Endodermal cell (in vitro differentiated cells): ENCODE measurements around the gene FOLR3. TPM values are rescaled to one million over a fixed set of nuclear protein-coding genes. Genes with fewer than 3 reads are reported as not detected.
"Not testable (repeated sequence)": the region's sequence is repeated elsewhere in the genome, so short reads cannot be mapped to it uniquely, and the experiment has no call there.

Source experiments
- DNase-seq: peaks from one replicate; pipeline ENCODE4 v3.0.0-alpha.2; 2017
- H3K27ac ChIP-seq: 2 replicates; pipeline ENCODE4 v1.5.1; 2013; ENCODE audit warnings: mild to moderate bottlenecking, low read depth, low read length, moderate library complexity
- H3K27me3 ChIP-seq: 2 replicates; pipeline ENCODE4 v1.6.1; 2013; ENCODE audit warnings: mild to moderate bottlenecking, low read length, moderate library complexity; ENCODE audit not compliant: insufficient read depth, control insufficient read depth, poor library complexity, severe bottlenecking
- H3K36me3 ChIP-seq: 2 replicates; pipeline ENCODE4 v1.7.0; 2013; ENCODE audit warnings: mild to moderate bottlenecking, low read length, moderate library complexity; ENCODE audit not compliant: control insufficient read depth, insufficient read depth
- H3K4me1 ChIP-seq: one replicate; pipeline ENCODE4 v1.7.0; 2013; ENCODE audit warnings: low read length; ENCODE audit not compliant: control insufficient read depth, insufficient read depth
- H3K4me3 ChIP-seq: 2 replicates; pipeline ENCODE4 v1.5.1; 2013; ENCODE audit warnings: mild to moderate bottlenecking, low read length, moderate library complexity
- H3K9ac ChIP-seq: 2 replicates; pipeline ENCODE4 v1.6.1; 2013; ENCODE audit warnings: mild to moderate bottlenecking, low read length, moderate library complexity; ENCODE audit not compliant: poor library complexity, severe bottlenecking; ENCODE audit errors: extremely low read depth
- H3K9me3 ChIP-seq: 2 replicates; pipeline ENCODE4 v1.6.1; 2013; ENCODE audit warnings: mild to moderate bottlenecking, low read length, moderate library complexity; ENCODE audit not compliant: control insufficient read depth
- H3K27ac Mint-ChIP-seq: 2 replicates; pipeline ENCODE4 v1.8.0; 2020; ENCODE audit warnings: mixed read lengths
- H3K27me3 Mint-ChIP-seq: 2 replicates; pipeline ENCODE4 v1.8.0; 2021; ENCODE audit warnings: mild to moderate bottlenecking, mixed read lengths; ENCODE audit not compliant: insufficient read depth
- H3K36me3 Mint-ChIP-seq: 2 replicates; pipeline ENCODE4 v1.8.0; 2020; ENCODE audit warnings: low read depth, mixed read lengths
- H3K4me1 Mint-ChIP-seq: 2 replicates; pipeline ENCODE4 v1.8.0; 2020; ENCODE audit warnings: mixed read lengths
- H3K4me3 Mint-ChIP-seq: 2 replicates; pipeline ENCODE4 v1.8.0; 2020; ENCODE audit warnings: mild to moderate bottlenecking, moderate library complexity, mixed read lengths
- H3K9me3 Mint-ChIP-seq: 2 replicates; pipeline ENCODE4 v1.8.0; 2020; ENCODE audit warnings: mild to moderate bottlenecking, mixed read lengths
- CTCF ChIP-seq: fragments of 200-600 bp; sonication (generic); conservative IDR thresholded peaks from 2 replicates; pipeline ENCODE4 v1.5.0; 2021; ENCODE audit warnings: antibody characterized with exemption, mild to moderate bottlenecking
- whole genome bisulfite sequencing, 2 experiments: methylation state at CpG; one replicate each; pipeline versions ENCODE4 v1.1.5 to v1.1.7; 2013; ENCODE audit warnings: missing lambda C conversion rate in 2 of 2, mixed read lengths in 1 of 2; ENCODE audit not compliant: insufficient coverage in 1 of 2, insufficient read length in 1 of 2; 5-methylcytosine and 5-hydroxymethylcytosine counted together
- total RNA-seq, 2 donors: library from RNA; stranded (reverse); fragmentation: NEBNext Ultra II Directional in 1 of 2; extraction: Animal tissue kit (Norgen Biotek cat#: 25700) in 1 of 2; gene quantifications; 2 replicates in 1 of 2; 3 replicates in 1 of 2; pipeline ENCODE4 v1.2.1, GENCODE V29; 2021

The FOLR3 gene
- total RNA-seq, 2 donors from 2014 or later, result not detected

- Histone ChIP-seq H3K36me3 (no peaks in the 10 kb centered on the region), H3K4me3 (no peak overlapping the region), H3K9ac (no peak overlapping the region), H3K27ac (no peak overlapping the region), H3K9me3 (no peaks in the 10 kb centered on the region), H3K4me1 (no peaks in the 10 kb centered on the region), H3K27me3 (peaks cover 8% of the 10 kb centered on the region)
- peaks cover 19% of the 10 kb centered on the region for H3K9me3 Mint-ChIP-seq
- H3K4me3 Mint-ChIP-seq, result no peak overlapping the region
- no peaks in the 10 kb centered on the region for H3K36me3 Mint-ChIP-seq
- H3K4me1 Mint-ChIP-seq, result no peaks in the 10 kb centered on the region
- peaks cover 22% of the 10 kb centered on the region for H3K27me3 Mint-ChIP-seq
- no peak for TF ChIP-seq CTCF
- H3K27ac Mint-ChIP-seq, result no peak overlapping the region
- no peak for DNase-seq
- WGBS, 2 experiments, result 90 to 92% methylated on average over 14 to 16 of the region's 16 CpGs
Observed at GRCh38 chr11:72162891-72163492, 27.5 kb downstream of the FOLR3 start.

GRCh38 chr11:72164187-72164586 is 28.7 kb downstream of the FOLR3 start:
- DNase-seq, H3K27me3 ChIP-seq, H3K4me1 ChIP-seq, H3K9ac ChIP-seq, H3K4me1 Mint-ChIP-seq, H3K27ac ChIP-seq, H3K4me3 Mint-ChIP-seq, H3K36me3 ChIP-seq, H3K36me3 Mint-ChIP-seq, H3K9me3 ChIP-seq, H3K4me3 ChIP-seq, H3K27ac Mint-ChIP-seq: not testable (repeated sequence)
- 63% methylated on average over 1 of the region's 3 CpGs; no CpG with 5 or more reads in 1 of the 2 experiments for WGBS, 2 experiments
- Mint-ChIP-seq H3K9me3 (peaks cover 19% of the 10 kb centered on the region), H3K27me3 (peaks cover 14% of the 10 kb centered on the region)

- not testable (repeated sequence) for H3K36me3 Mint-ChIP-seq, H3K9ac ChIP-seq, H3K4me1 ChIP-seq, H3K27ac ChIP-seq, H3K27ac Mint-ChIP-seq, H3K27me3 ChIP-seq, H3K36me3 ChIP-seq, H3K4me1 Mint-ChIP-seq, H3K9me3 ChIP-seq, H3K4me3 Mint-ChIP-seq, H3K4me3 ChIP-seq, DNase-seq, H3K27me3 Mint-ChIP-seq
- H3K9me3 Mint-ChIP-seq, result peaks cover 13% of the 10 kb centered on the region
- 91 to 97% methylated on average over 5 of the region's 5 CpGs for WGBS, 2 experiments
Observed at GRCh38 chr11:72169046-72169555, 33.6 kb downstream of the FOLR3 start.

- not testable (repeated sequence) for H3K27ac Mint-ChIP-seq, H3K4me3 ChIP-seq, H3K4me3 Mint-ChIP-seq, DNase-seq, H3K27me3 ChIP-seq, H3K4me1 Mint-ChIP-seq, H3K4me1 ChIP-seq, H3K9ac ChIP-seq, H3K27me3 Mint-ChIP-seq, H3K9me3 ChIP-seq, H3K36me3 ChIP-seq, H3K36me3 Mint-ChIP-seq, H3K27ac ChIP-seq
- WGBS, 2 experiments, result 97% methylated on average over 3 of the region's 3 CpGs
- H3K9me3 Mint-ChIP-seq, result peaks cover 11% of the 10 kb centered on the region
Observed at GRCh38 chr11:72169754-72170153, 34.2 kb downstream of the FOLR3 start.

- H3K36me3 Mint-ChIP-seq, H3K9ac ChIP-seq, DNase-seq, H3K4me3 ChIP-seq, H3K9me3 ChIP-seq, H3K4me3 Mint-ChIP-seq, H3K27ac ChIP-seq, H3K4me1 ChIP-seq, H3K27me3 ChIP-seq, H3K9me3 Mint-ChIP-seq, H3K27ac Mint-ChIP-seq, H3K4me1 Mint-ChIP-seq, H3K36me3 ChIP-seq: not testable (repeated sequence)
- WGBS, 2 experiments, result 89% methylated on average over 4 of the region's 4 CpGs; no CpG with 5 or more reads in 1 of the 2 experiments
- H3K27me3 Mint-ChIP-seq, result peaks cover 17% of the 10 kb centered on the region
Observed at GRCh38 chr11:72172043-72172442, 36.5 kb downstream of the FOLR3 start.
